ENCODE results near the gene KRT79.
A peak's percentile ranks its signal among the peaks of the same experiment; 100 is the strongest.

The KRT79 gene

GRCh38 chr12:52870361-52871290 is 36.5 kb upstream of the KRT79 start:
- CTCF ChIA-PET = interaction anchor here (0.6 to 24.1 kb wide), 49 partner anchors 9 to 732 kb away, joined by 3 to 1953 read pairs (median 3); partner anchors contain the start of genes KRT1, KRT71, KRT74 and KRT84
- DNase-seq (ENCODE audit: low read depth, low spot score) = no peak
- POLR2A ChIA-PET = no interaction called here
- no peak overlapping the region for H3K4me3 ChIP-seq (ENCODE audit: low read depth, low read length)
- peak; percentile 86 for TF ChIP-seq CTCF (IDR thresholded peaks at IDR 0.05; ENCODE audit: insufficient read depth, low read length, missing control alignments)

GRCh38 chr12:52867642-52868041 is 33.5 kb upstream of the KRT79 start:
- no peak overlapping the region for H3K4me3 ChIP-seq (ENCODE audit: low read depth, low read length)
- POLR2A ChIA-PET = no interaction called here
- TF ChIP-seq CTCF (IDR thresholded peaks at IDR 0.05; ENCODE audit: insufficient read depth, low read length, missing control alignments) = no peak
- DNase-seq (ENCODE audit: low read depth, low spot score) = no peak
- CTCF ChIA-PET = interaction anchor here (0.5 to 24.1 kb wide), 15 partner anchors 12 to 742 kb away, joined by 3 to 951 read pairs (median 3); partner anchors contain the start of gene KRT74

GRCh38 chr12:52867152-52867551 is 33.0 kb upstream of the KRT79 start:
- no peak for DNase-seq (ENCODE audit: low read depth, low spot score)
- no peak overlapping the region for H3K4me3 ChIP-seq (ENCODE audit: low read depth, low read length)
- TF ChIP-seq CTCF (IDR thresholded peaks at IDR 0.05; ENCODE audit: insufficient read depth, low read length, missing control alignments) = no peak
- ChIA-PET CTCF (interaction anchor here (0.5 to 24.1 kb wide), 14 partner anchors 11 to 710 kb away, joined by 3 to 951 read pairs (median 3); partner anchors contain the start of gene KRT74), POLR2A (no interaction called here)

- ChIA-PET POLR2A (interaction anchor here (0.7 kb wide), 1 partner anchor 125 kb away, joined by 3 read pairs; no protein-coding TSS in a partner anchor), CTCF (interaction anchor here (0.6 to 24.1 kb wide), 30 partner anchors 8 to 719 kb away, joined by 3 to 951 read pairs (median 3); partner anchors contain the start of genes KRT74 and KRT78)
- no peak for DNase-seq (ENCODE audit: low read depth, low spot score)
- no peak overlapping the region for H3K4me3 ChIP-seq (ENCODE audit: low read depth, low read length)
- peak; percentile 94 for TF ChIP-seq CTCF (IDR thresholded peaks at IDR 0.05; ENCODE audit: insufficient read depth, low read length, missing control alignments)
Measured at GRCh38 chr12:52865090-52865944, 31.2 kb upstream of the KRT79 start.

- ChIA-PET CTCF (interaction anchor here (0.8 to 1.4 kb wide), 3 partner anchors 9 to 280 kb away, joined by 3 to 4 read pairs (median 4); no protein-coding TSS in a partner anchor), POLR2A (no interaction called here)
Measured at GRCh38 chr12:52862023-52862422, 27.9 kb upstream of the KRT79 start.

More at GRCh38 chr12:52862023-52862422, 27.9 kb upstream of the KRT79 start:
- no peak for DNase-seq (ENCODE audit: low read depth, low spot score)
- no peak for TF ChIP-seq CTCF (IDR thresholded peaks at IDR 0.05; ENCODE audit: insufficient read depth, low read length, missing control alignments)
- H3K4me3 ChIP-seq (ENCODE audit: low read depth, low read length) = no peak overlapping the region
